NCI-H526 (cell line): ENCODE data around the gene SFTPA1.
"Not testable (repeated sequence)": the region's sequence is repeated elsewhere in the genome, so short reads cannot be mapped to it uniquely, and the experiment has no call there.

ENCODE experiments used
- DNase-seq, 2 experiments: peaks; one replicate each; lab custom pipeline; 2025; lab: John Stamatoyannopoulos, UW

The SFTPA1 gene

GRCh38 chr10:79610601-79611191 lies at the start of gene SFTPA1:
TSS of gene SFTPA1 (plus strand) at chr10:79610939. CDS start at chr10:79611826, 887 bp downstream.
- no peak for DNase-seq

GRCh38 chr10:79561257-79561656 lies 49.5 kb upstream of the SFTPA1 start:
- DNase-seq, result no peak

- peak; percentile 26 to 79 for DNase-seq
Measured at GRCh38 chr10:79562135-79562756, 48.5 kb upstream of the SFTPA1 start.

GRCh38 chr10:79563426-79563825 lies 47.3 kb upstream of the SFTPA1 start:
- DNase-seq, result no peak

- not testable (repeated sequence) for DNase-seq
Measured at GRCh38 chr10:79570624-79571023, 40.1 kb upstream of the SFTPA1 start.

- no peak for DNase-seq
Measured at GRCh38 chr10:79579361-79579760, 31.4 kb upstream of the SFTPA1 start.

- no peak for DNase-seq
Measured at GRCh38 chr10:79581044-79581443, 29.7 kb upstream of the SFTPA1 start.

GRCh38 chr10:79582096-79582495 lies 28.6 kb upstream of the SFTPA1 start:
- DNase-seq, result no peak

- not testable (repeated sequence) for DNase-seq
Measured at GRCh38 chr10:79582954-79583353, 27.8 kb upstream of the SFTPA1 start.

- DNase-seq, result no peak
Measured at GRCh38 chr10:79583488-79584024, 27.2 kb upstream of the SFTPA1 start.

GRCh38 chr10:79585870-79586527 lies 24.7 kb upstream of the SFTPA1 start:
- no peak for DNase-seq

- no peak for DNase-seq
Measured at GRCh38 chr10:79586933-79587332, 23.8 kb upstream of the SFTPA1 start.

GRCh38 chr10:79588800-79589199 lies 21.9 kb upstream of the SFTPA1 start:
- DNase-seq, result no peak

GRCh38 chr10:79593377-79593776 lies 17.4 kb upstream of the SFTPA1 start:
- DNase-seq, result no peak

- DNase-seq, result not testable (repeated sequence)
Measured at GRCh38 chr10:79594565-79594964, 16.2 kb upstream of the SFTPA1 start.

GRCh38 chr10:79595510-79595909 lies 15.2 kb upstream of the SFTPA1 start:
- DNase-seq, result no peak

- DNase-seq, result not testable (repeated sequence)
Measured at GRCh38 chr10:79599644-79600043, 11.1 kb upstream of the SFTPA1 start.

GRCh38 chr10:79601939-79602338 lies 8.8 kb upstream of the SFTPA1 start:
- no peak for DNase-seq

GRCh38 chr10:79602953-79603352 lies 7.8 kb upstream of the SFTPA1 start:
- DNase-seq, result peak in 1 of 2 experiments; percentile 42

GRCh38 chr10:79604294-79604693 lies 6.4 kb upstream of the SFTPA1 start:
- no peak for DNase-seq

GRCh38 chr10:79605308-79605707 lies 5.4 kb upstream of the SFTPA1 start:
- DNase-seq, result no peak

- DNase-seq, result peak in 1 of 2 experiments; percentile 51
Measured at GRCh38 chr10:79608505-79609375, 2.0 kb upstream of the SFTPA1 start.
